GM23338 (cell line): ENCODE measurements around the gene IFI27. TPM values are rescaled to one million over a fixed set of nuclear protein-coding genes. Genes with fewer than 3 reads are reported as not detected.
"Not testable (repeated sequence)": the region's sequence is repeated elsewhere in the genome, so short reads cannot be mapped to it uniquely, and the experiment has no call there.

ENCODE experiments used
- ATAC-seq: fragments of 200-7000 bp; cut with Tn5 transposase; 3 replicates; pipeline ENCODE4 v1.9.1; 2020
- DNase-seq: peaks from one replicate; pipeline ENCODE4 v3.0.0-alpha.2; 2015; ENCODE audit warnings: low spot score
- H2AFZ ChIP-seq: fragments of 200-600 bp; sonication (generic); 2 replicates; pipeline ENCODE4 v1.8.0; 2016; ENCODE audit warnings: antibody characterized with exemption, mild to moderate bottlenecking, moderate library complexity
- H3F3A ChIP-seq: fragments of 200-600 bp; sonication (generic); replicated peaks from 2 replicates; pipeline ENCODE4 v1.8.0; 2017; ENCODE audit warnings: antibody characterized with exemption, mixed run types, low read depth
- H3K27ac ChIP-seq: fragments of 200-600 bp; sonication (generic); 2 replicates; pipeline ENCODE4 v1.6.1; 2016; ENCODE audit warnings: low read depth
- H3K27me3 ChIP-seq: fragments of 200-600 bp; sonication (generic); 2 replicates; pipeline ENCODE4 v1.8.0; 2016; ENCODE audit warnings: mild to moderate bottlenecking, mixed run types, moderate library complexity; ENCODE audit not compliant: insufficient read depth
- H3K36me3 ChIP-seq: fragments of 200-600 bp; sonication (generic); 2 replicates; pipeline ENCODE4 v1.8.0; 2016; ENCODE audit warnings: mild to moderate bottlenecking; ENCODE audit not compliant: insufficient read depth
- H3K4me1 ChIP-seq: fragments of 200-600 bp; sonication (generic); 2 replicates; pipeline ENCODE4 v1.8.0; 2016; ENCODE audit warnings: mild to moderate bottlenecking, moderate library complexity; ENCODE audit not compliant: insufficient read depth
- H3K4me2 ChIP-seq: fragments of 200-600 bp; sonication (generic); 2 replicates; pipeline ENCODE4 v1.7.1; 2017; ENCODE audit warnings: mixed run types
- H3K4me3 ChIP-seq: fragments of 200-600 bp; sonication (generic); 2 replicates; pipeline ENCODE4 v1.6.1; 2016; ENCODE audit warnings: mixed run types
- H3K79me2 ChIP-seq: fragments of 200-600 bp; sonication (generic); replicated peaks from 2 replicates; pipeline ENCODE4 v1.8.0; 2017; ENCODE audit warnings: mild to moderate bottlenecking; ENCODE audit not compliant: insufficient read depth
- H3K9me2 ChIP-seq: fragments of 200-600 bp; sonication (generic); 2 replicates; pipeline ENCODE4 v1.8.0; 2017; ENCODE audit not compliant: insufficient read depth
- H4K20me1 ChIP-seq: fragments of 200-600 bp; sonication (generic); replicated peaks from 2 replicates; pipeline ENCODE4 v1.8.0; 2017; ENCODE audit warnings: mild to moderate bottlenecking; ENCODE audit not compliant: insufficient read depth
- H3K27ac Mint-ChIP-seq: 2 replicates; pipeline ENCODE4 v1.8.0; 2020; ENCODE audit warnings: inconsistent platforms, mild to moderate bottlenecking, moderate library complexity, mixed read lengths
- H3K27me3 Mint-ChIP-seq: 3 replicates; pipeline ENCODE4 v1.8.0; 2022; ENCODE audit warnings: low read depth, mild to moderate bottlenecking, moderate library complexity, mixed read lengths, inconsistent platforms; ENCODE audit not compliant: insufficient read depth, poor library complexity
- H3K36me3 Mint-ChIP-seq: 3 replicates; pipeline ENCODE4 v1.8.0; 2021; ENCODE audit warnings: low read depth, mild to moderate bottlenecking, inconsistent platforms, moderate library complexity, mixed read lengths
- H3K4me1 Mint-ChIP-seq: 3 replicates; pipeline ENCODE4 v1.8.0; 2020; ENCODE audit warnings: mild to moderate bottlenecking, inconsistent platforms, mixed read lengths
- H3K4me3 Mint-ChIP-seq: 3 replicates; pipeline ENCODE4 v1.8.0; 2021; ENCODE audit warnings: moderate library complexity, mild to moderate bottlenecking, inconsistent platforms, mixed read lengths
- H3K9me3 Mint-ChIP-seq: 3 replicates; pipeline ENCODE4 v1.8.0; 2020; ENCODE audit warnings: moderate library complexity, mild to moderate bottlenecking, inconsistent platforms, mixed read lengths
- CREB1 ChIP-seq: fragments of 250-450 bp; sonication (Bioruptor Pico); IDR thresholded peaks from 2 replicates; pipeline ENCODE4 v1.5.0; 2020; ENCODE audit warnings: low read depth, mild to moderate bottlenecking, moderate library complexity
- ETS1 ChIP-seq: IDR thresholded peaks from 2 replicates; pipeline ENCODE4 v1.6.1; 2016; ENCODE audit warnings: antibody characterized with exemption
- EZH2 ChIP-seq: fragments of 200-600 bp; sonication (generic); IDR thresholded peaks from one replicate; pipeline ENCODE4 v1.8.0; 2017; ENCODE audit warnings: antibody characterized with exemption, mild to moderate bottlenecking, low read depth; ENCODE audit not compliant: unreplicated experiment
- JUNB ChIP-seq: IDR thresholded peaks from one replicate; pipeline ENCODE4 v1.6.1; 2016; ENCODE audit warnings: antibody characterized with exemption; ENCODE audit not compliant: unreplicated experiment
- STAT1 ChIP-seq: IDR thresholded peaks from one replicate; pipeline ENCODE4 v1.6.1; 2016; ENCODE audit warnings: antibody characterized with exemption; ENCODE audit not compliant: unreplicated experiment
- ZNF331 ChIP-seq: fragments of 250-450 bp; sonication (Bioruptor Pico); IDR thresholded peaks from 2 replicates; pipeline ENCODE4 v1.5.0; 2020; ENCODE audit warnings: low read depth, mild to moderate bottlenecking, moderate library complexity
- ZNF462 ChIP-seq: fragments of 250-450 bp; sonication (Bioruptor Pico); IDR thresholded peaks from 2 replicates; pipeline ENCODE4 v1.5.0; 2020; ENCODE audit warnings: mild to moderate bottlenecking, moderate library complexity
- polyA plus RNA-seq: library from polyadenylated mRNA; unstranded; fragments of >200 nt; fragmentation: Nextera tagmentation; extraction: Ambion mirVana; gene quantifications from 2 replicates; pipeline ENCODE4 v1.2.1, GENCODE V29; 2016
- total RNA-seq: library from RNA; depleted of rRNA; stranded (reverse); fragments of >200 nt; shearing (Covaris generic); gene quantifications from 2 replicates; pipeline ENCODE4 v1.2.3, GENCODE V29; 2014

IFI27 gene
- total and polyA plus RNA-seq, 2 experiments from 2014 or later = 0.49 to 1.2 TPM

DNA sequence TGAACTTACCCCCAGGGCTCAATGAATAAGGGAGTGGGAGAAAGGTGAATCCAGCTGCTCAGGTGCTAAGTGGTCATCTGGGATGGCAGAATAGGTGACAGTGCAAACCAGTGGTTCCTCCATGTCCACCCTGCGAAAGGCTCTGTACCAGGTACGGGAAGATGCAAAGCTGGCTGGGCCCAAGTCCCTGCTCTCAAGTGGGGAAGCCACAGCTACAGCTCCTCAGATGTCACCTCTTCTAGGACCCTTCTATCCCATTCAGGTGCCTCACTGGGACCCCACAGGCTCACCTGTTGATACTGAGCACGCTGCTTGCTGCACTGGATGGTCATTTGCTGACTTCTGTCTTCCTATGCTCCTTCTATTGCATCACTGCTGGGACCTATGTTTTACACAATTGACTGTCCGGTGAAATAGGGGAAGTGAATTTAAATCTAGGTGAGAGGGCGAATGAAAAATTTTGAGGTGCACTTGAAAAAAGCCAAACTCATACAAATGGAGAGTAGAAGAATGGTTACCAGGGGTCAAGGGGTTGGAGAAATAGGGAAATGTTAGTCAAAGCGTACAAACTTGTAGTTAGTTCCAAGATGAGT lies 43.3 kb downstream of the IFI27 start:
- ATAC-seq = no peak
- TF ChIP-seq JUNB = no peak
- no peak for TF ChIP-seq STAT1
- no peak for DNase-seq
- H3K4me3 Mint-ChIP-seq = no peak overlapping the region
- H4K20me1 ChIP-seq = no peaks in the 10 kb centered on the region
- H3K4me2 ChIP-seq = no peak overlapping the region
- H3K36me3 Mint-ChIP-seq = peaks cover 5% of the 10 kb centered on the region; the same call in 2 of the 3 replicates
- H3K9me2 ChIP-seq = peaks cover 3% of the 10 kb centered on the region; the same call in 1 of the 2 replicates
- H2AFZ ChIP-seq = no peak overlapping the region
- H3K27me3 ChIP-seq = no peaks in the 10 kb centered on the region
- no peak overlapping the region for H3K4me3 ChIP-seq
- H3K27ac ChIP-seq = no peak overlapping the region
- no peak overlapping the region for H3K27ac Mint-ChIP-seq
- H3K4me1 Mint-ChIP-seq = no peaks in the 10 kb centered on the region; the same call in 2 of the 3 replicates
- no peaks in the 10 kb centered on the region for H3F3A ChIP-seq
- no peaks in the 10 kb centered on the region for H3K79me2 ChIP-seq
- peaks cover 4% of the 10 kb centered on the region; the same call in 1 of the 2 replicates for H3K36me3 ChIP-seq
- no peaks in the 10 kb centered on the region for H3K27me3 Mint-ChIP-seq
- no peaks in the 10 kb centered on the region for H3K4me1 ChIP-seq
- peaks cover 21% of the 10 kb centered on the region for H3K9me3 Mint-ChIP-seq

DNA sequence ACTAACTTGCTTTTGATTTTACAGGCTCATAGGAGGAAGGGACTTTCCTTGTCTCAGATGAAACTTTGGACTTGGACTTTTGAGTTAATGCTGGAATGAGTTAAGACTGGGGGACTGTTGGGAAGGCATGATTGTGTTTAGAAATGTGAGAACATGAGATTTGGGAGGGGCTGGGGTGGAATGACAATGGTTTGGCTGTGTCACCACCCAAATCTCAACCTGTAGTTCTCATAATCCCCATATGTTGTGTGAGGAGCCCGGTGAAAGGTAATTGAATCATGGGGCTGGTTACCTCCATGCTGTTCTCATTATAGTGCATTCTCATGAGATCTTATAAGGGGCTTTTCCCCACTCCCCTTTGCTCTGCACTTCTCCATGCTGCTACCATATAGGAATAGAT lies 45.6 kb downstream of the IFI27 start:
- not testable (repeated sequence) for H3K27ac Mint-ChIP-seq, H3K4me1 Mint-ChIP-seq, H4K20me1 ChIP-seq, H2AFZ ChIP-seq, H3K36me3 Mint-ChIP-seq, H3K27ac ChIP-seq, H3K27me3 Mint-ChIP-seq, H3K4me3 ChIP-seq, H3K4me1 ChIP-seq, H3K79me2 ChIP-seq, H3F3A ChIP-seq, H3K4me3 Mint-ChIP-seq, DNase-seq, ATAC-seq, H3K9me2 ChIP-seq, H3K36me3 ChIP-seq, H3K27me3 ChIP-seq, H3K4me2 ChIP-seq
- H3K9me3 Mint-ChIP-seq = peaks cover 21% of the 10 kb centered on the region

- no peak for ATAC-seq
- no peaks in the 10 kb centered on the region for H3F3A ChIP-seq
- H3K9me3 Mint-ChIP-seq = peaks cover 21% of the 10 kb centered on the region
- TF ChIP-seq ZNF331 (no peak), EZH2 (no peak), CREB1 (CRISPR knock-in tag) (no peak), ZNF462 (CRISPR knock-in tag) (no peak), ETS1 (no peak)
Measured at GRCh38 chr14:94157197-94157596, 46.7 kb downstream of the IFI27 start.

More at GRCh38 chr14:94157197-94157596, 46.7 kb downstream of the IFI27 start:
- H3K27ac Mint-ChIP-seq = no peak overlapping the region
- H3K36me3 ChIP-seq = peaks cover 4% of the 10 kb centered on the region; the same call in 1 of the 2 replicates
- H3K4me2 ChIP-seq = no peak overlapping the region
- H3K27me3 Mint-ChIP-seq = no peaks in the 10 kb centered on the region
- no peak overlapping the region for H2AFZ ChIP-seq
- no peaks in the 10 kb centered on the region for H3K79me2 ChIP-seq
- H3K4me1 Mint-ChIP-seq = no peaks in the 10 kb centered on the region; the same call in 2 of the 3 replicates
- H3K4me1 ChIP-seq = no peaks in the 10 kb centered on the region
- no peak overlapping the region for H3K4me3 ChIP-seq
- H3K9me2 ChIP-seq = peaks cover 3% of the 10 kb centered on the region; the same call in 1 of the 2 replicates
- no peak overlapping the region for H3K4me3 Mint-ChIP-seq
- no peaks in the 10 kb centered on the region for H4K20me1 ChIP-seq
- peaks cover 5% of the 10 kb centered on the region; the same call in 2 of the 3 replicates for H3K36me3 Mint-ChIP-seq
- H3K27ac ChIP-seq = no peak overlapping the region
- H3K27me3 ChIP-seq = no peaks in the 10 kb centered on the region
- no peak for DNase-seq
